Measurements from ENCODE around the gene TMEM209.

The TMEM209 gene

GRCh38 chr7:130134106-130134636 lies 71.0 kb downstream of the TMEM209 start:
- H3K4me2 ChIP-seq (ENCODE audit: low read length) = no peak overlapping the region
- peaks cover 16% of the 10 kb centered on the region for H3K4me1 ChIP-seq
- H3K9me3 ChIP-seq (ENCODE audit: control insufficient read depth, low read length) = no peaks in the 10 kb centered on the region
- H3K4me3 ChIP-seq (ENCODE audit: low read depth, low read length) = no peak overlapping the region
- no peak overlapping the region for H2AFZ ChIP-seq
- H3K27me3 ChIP-seq (ENCODE audit: control insufficient read depth, insufficient read depth, low read length) = no peaks in the 10 kb centered on the region
- H3K27ac ChIP-seq = no peak overlapping the region
- TF ChIP-seq CTCF (IDR thresholded peaks at IDR 0.05) = no peak
- no peaks in the 10 kb centered on the region for H3K36me3 ChIP-seq (ENCODE audit: control insufficient read depth, insufficient read depth, low read length)
- no peak overlapping the region for H3K9ac ChIP-seq
- no peaks in the 10 kb centered on the region for H3K79me2 ChIP-seq

- no peak overlapping the region for H3K9ac ChIP-seq
- no peaks in the 10 kb centered on the region for H3K27me3 ChIP-seq (ENCODE audit: control insufficient read depth, insufficient read depth, low read length)
- no peak overlapping the region for H2AFZ ChIP-seq
- peaks cover 16% of the 10 kb centered on the region for H3K4me1 ChIP-seq
- no peaks in the 10 kb centered on the region for H3K36me3 ChIP-seq (ENCODE audit: control insufficient read depth, insufficient read depth, low read length)
- no peak overlapping the region for H3K4me3 ChIP-seq (ENCODE audit: low read depth, low read length)
- no peaks in the 10 kb centered on the region for H3K79me2 ChIP-seq
- no peak for TF ChIP-seq CTCF (IDR thresholded peaks at IDR 0.05)
- H3K9me3 ChIP-seq (ENCODE audit: control insufficient read depth, low read length) = no peaks in the 10 kb centered on the region
- H3K27ac ChIP-seq = no peak overlapping the region
- no peak overlapping the region for H3K4me2 ChIP-seq (ENCODE audit: low read length)
Measured at GRCh38 chr7:130133029-130133782, 72.0 kb downstream of the TMEM209 start.

GRCh38 chr7:130131964-130132875 lies 73.0 kb downstream of the TMEM209 start:
- no peaks in the 10 kb centered on the region for H3K27me3 ChIP-seq (ENCODE audit: control insufficient read depth, insufficient read depth, low read length)
- no peak for TF ChIP-seq CTCF (IDR thresholded peaks at IDR 0.05)
- H3K4me3 ChIP-seq (ENCODE audit: low read depth, low read length) = no peak overlapping the region
- H3K9ac ChIP-seq = no peak overlapping the region
- no peak overlapping the region for H3K27ac ChIP-seq
- no peaks in the 10 kb centered on the region for H3K79me2 ChIP-seq
- no peak overlapping the region for H2AFZ ChIP-seq
- H3K9me3 ChIP-seq (ENCODE audit: control insufficient read depth, low read length) = no peaks in the 10 kb centered on the region
- H3K4me2 ChIP-seq (ENCODE audit: low read length) = no peak overlapping the region
- peaks cover 16% of the 10 kb centered on the region for H3K4me1 ChIP-seq
- H3K36me3 ChIP-seq (ENCODE audit: control insufficient read depth, insufficient read depth, low read length) = no peaks in the 10 kb centered on the region

GRCh38 chr7:130131191-130131834 lies 73.9 kb downstream of the TMEM209 start:
- H3K4me1 ChIP-seq = peaks cover 12% of the 10 kb centered on the region
- H3K79me2 ChIP-seq = no peaks in the 10 kb centered on the region
- H3K4me3 ChIP-seq (ENCODE audit: low read depth, low read length) = no peak overlapping the region
- no peaks in the 10 kb centered on the region for H3K27me3 ChIP-seq (ENCODE audit: control insufficient read depth, insufficient read depth, low read length)
- no peak overlapping the region for H3K9ac ChIP-seq
- no peaks in the 10 kb centered on the region for H3K9me3 ChIP-seq (ENCODE audit: control insufficient read depth, low read length)
- H3K36me3 ChIP-seq (ENCODE audit: control insufficient read depth, insufficient read depth, low read length) = no peaks in the 10 kb centered on the region
- no peak overlapping the region for H3K27ac ChIP-seq
- no peak overlapping the region for H2AFZ ChIP-seq
- no peak overlapping the region for H3K4me2 ChIP-seq (ENCODE audit: low read length)
- no peak for TF ChIP-seq CTCF (IDR thresholded peaks at IDR 0.05)
